ENCODE measurements around the gene EIF2B1.

GRCh38 chr12:123634142-123634561, 666 bp upstream of the EIF2B1 start:
- TF ChIP-seq, protein P1, sequence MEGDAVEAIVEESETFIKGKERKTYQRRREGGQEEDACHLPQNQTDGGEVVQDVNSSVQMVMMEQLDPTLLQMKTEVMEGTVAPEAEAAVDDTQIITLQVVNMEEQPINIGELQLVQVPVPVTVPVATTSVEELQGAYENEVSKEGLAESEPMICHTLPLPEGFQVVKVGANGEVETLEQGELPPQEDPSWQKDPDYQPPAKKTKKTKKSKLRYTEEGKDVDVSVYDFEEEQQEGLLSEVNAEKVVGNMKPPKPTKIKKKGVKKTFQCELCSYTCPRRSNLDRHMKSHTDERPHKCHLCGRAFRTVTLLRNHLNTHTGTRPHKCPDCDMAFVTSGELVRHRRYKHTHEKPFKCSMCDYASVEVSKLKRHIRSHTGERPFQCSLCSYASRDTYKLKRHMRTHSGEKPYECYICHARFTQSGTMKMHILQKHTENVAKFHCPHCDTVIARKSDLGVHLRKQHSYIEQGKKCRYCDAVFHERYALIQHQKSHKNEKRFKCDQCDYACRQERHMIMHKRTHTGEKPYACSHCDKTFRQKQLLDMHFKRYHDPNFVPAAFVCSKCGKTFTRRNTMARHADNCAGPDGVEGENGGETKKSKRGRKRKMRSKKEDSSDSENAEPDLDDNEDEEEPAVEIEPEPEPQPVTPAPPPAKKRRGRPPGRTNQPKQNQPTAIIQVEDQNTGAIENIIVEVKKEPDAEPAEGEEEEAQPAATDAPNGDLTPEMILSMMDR (IDR thresholded peaks at IDR 0.05; ENCODE audit: insufficient read depth, low read length, poor library complexity, severe bottlenecking) = no peak
- no peak for TF ChIP-seq EZH2phosphoT487 (conservative IDR thresholded peaks at IDR 0.05; ENCODE audit: low read length)

Measured in SU-DHL-6 (cell line).